Vagina (tissue), 2 donors: Measurements from ENCODE around the gene ANKLE1. TPM values are rescaled to one million over a fixed set of nuclear protein-coding genes. Genes with fewer than 3 reads are reported as not detected.
A peak's percentile ranks its signal among the peaks of the same experiment; 100 is the strongest.

Experiments used
- DNase-seq, 2 donors: peaks; one replicate each; pipeline ENCODE4 v3.0.0-alpha.2; 2017; ENCODE audit errors: extremely low spot score in 2 of 2
- H3K27ac ChIP-seq: fragments of 200-600 bp; sonication (generic); one replicate; pipeline ENCODE4 v1.5.1; 2019
- H3K27me3 ChIP-seq: fragments of 200-600 bp; sonication (generic); one replicate; pipeline ENCODE4 v1.5.1; 2019
- H3K36me3 ChIP-seq, 2 donors: fragments of 200-600 bp; sonication (generic); one replicate each; pipeline ENCODE4 v1.5.1; 2017 to 2019
- H3K4me1 ChIP-seq: fragments of 200-600 bp; sonication (generic); one replicate; pipeline ENCODE4 v1.5.1; 2019
- H3K4me3 ChIP-seq, 2 donors: fragments of 200-600 bp; sonication (generic); 1 replicate in 1 of 2; 2 replicates in 1 of 2; pipeline ENCODE4 v1.5.1; 2016 to 2019
- H3K9me3 ChIP-seq: fragments of 200-600 bp; sonication (generic); one replicate; pipeline ENCODE4 v1.5.1; 2019
- POLR2A ChIP-seq, 2 donors: fragments of 450-650 bp; IDR thresholded peaks; one replicate each; pipeline ENCODE4 v1.6.1; 2017; ENCODE audit warnings: antibody characterized with exemption in 2 of 2, mild to moderate bottlenecking in 2 of 2, moderate library complexity in 2 of 2
- POLR2AphosphoS5 ChIP-seq, 2 donors: sonication (generic); formaldehyde crosslinking; IDR thresholded peaks; one replicate each; pipeline ENCODE4 v1.9.0; 2017; ENCODE audit warnings: antibody characterized with exemption in 2 of 2, mild to moderate bottlenecking in 2 of 2, low read depth in 1 of 2; ENCODE audit not compliant: insufficient read depth in 1 of 2
- intact Hi-C: fragments of 100-400 bp; cut with DNase I; formaldehyde crosslinking; loops from one replicate; pipeline ENCODE4 v1.15.1; 2023
- total RNA-seq: library from RNA; depleted of rRNA; stranded (reverse); fragments of >200 nt; gene quantifications from one replicate; pipeline ENCODE4 v1.2.3, GENCODE V29; 2016
- TF ChIP-seq, protein P1 (sequence below), 3 experiments: fragments of 450-650 bp in 2 of 3; fragments of 200-600 bp in 1 of 3; sonication (generic) in 1 of 3; IDR thresholded peaks; one replicate each; pipeline ENCODE4 v1.5.1; 2017 to 2019; ENCODE audit warnings: antibody characterized with exemption in 3 of 3, mild to moderate bottlenecking in 2 of 3, moderate library complexity in 2 of 3

ANKLE1 gene
- total RNA-seq, 1 donor from 2014 or later = 2.9 TPM

DNA sequence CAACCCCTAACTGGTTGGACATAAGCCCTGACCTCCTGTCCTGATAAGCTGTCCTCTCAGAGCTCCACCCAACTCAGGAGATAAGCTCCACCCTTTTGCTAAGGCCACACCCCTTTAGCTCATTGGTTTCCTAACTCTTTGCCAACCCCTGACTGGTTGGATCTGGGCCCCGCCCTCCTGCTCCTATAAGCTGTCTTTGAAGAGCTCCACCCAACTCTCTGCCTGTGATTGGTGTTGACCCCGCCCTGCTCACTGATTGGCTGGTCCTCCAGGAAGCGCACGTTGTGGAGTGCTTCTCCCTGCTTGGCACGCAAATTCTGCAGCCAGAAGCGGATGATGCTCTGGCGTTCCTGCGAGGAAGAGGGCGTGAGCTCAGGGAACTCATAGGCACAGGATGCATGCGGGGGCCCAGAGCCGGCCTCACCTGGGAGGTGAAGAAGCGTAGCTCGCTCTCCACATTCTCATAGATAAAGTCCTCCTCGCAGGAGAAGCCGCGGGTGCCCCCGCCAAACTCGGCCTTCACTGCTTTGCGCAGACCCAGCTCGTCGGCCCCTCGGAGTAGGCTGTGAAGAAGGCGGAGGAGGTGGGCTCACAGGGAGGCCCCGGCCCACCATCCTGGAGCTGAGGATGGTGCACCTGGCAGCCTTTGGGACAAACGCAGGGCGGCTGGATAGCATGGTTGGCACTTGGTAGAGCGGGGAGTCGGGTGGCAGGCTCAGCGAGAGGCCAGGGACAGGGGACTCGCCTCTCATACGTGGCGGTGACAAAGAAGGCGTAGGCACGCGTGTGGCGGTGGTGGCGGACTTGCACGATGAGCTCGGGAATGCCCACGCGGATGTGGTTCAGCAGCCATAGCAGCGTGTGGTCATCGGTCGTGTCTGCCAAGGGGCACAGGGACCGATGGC is 51.2 kb downstream of the ANKLE1 start:
- H3K4me1 ChIP-seq = peaks cover 53% of the 10 kb centered on the region
- TF ChIP-seq, protein P1, sequence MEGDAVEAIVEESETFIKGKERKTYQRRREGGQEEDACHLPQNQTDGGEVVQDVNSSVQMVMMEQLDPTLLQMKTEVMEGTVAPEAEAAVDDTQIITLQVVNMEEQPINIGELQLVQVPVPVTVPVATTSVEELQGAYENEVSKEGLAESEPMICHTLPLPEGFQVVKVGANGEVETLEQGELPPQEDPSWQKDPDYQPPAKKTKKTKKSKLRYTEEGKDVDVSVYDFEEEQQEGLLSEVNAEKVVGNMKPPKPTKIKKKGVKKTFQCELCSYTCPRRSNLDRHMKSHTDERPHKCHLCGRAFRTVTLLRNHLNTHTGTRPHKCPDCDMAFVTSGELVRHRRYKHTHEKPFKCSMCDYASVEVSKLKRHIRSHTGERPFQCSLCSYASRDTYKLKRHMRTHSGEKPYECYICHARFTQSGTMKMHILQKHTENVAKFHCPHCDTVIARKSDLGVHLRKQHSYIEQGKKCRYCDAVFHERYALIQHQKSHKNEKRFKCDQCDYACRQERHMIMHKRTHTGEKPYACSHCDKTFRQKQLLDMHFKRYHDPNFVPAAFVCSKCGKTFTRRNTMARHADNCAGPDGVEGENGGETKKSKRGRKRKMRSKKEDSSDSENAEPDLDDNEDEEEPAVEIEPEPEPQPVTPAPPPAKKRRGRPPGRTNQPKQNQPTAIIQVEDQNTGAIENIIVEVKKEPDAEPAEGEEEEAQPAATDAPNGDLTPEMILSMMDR (IDR thresholded peaks at IDR 0.05) = no peak
- TF ChIP-seq POLR2A (IDR thresholded peaks at IDR 0.05) = no peak
- no peak for TF ChIP-seq POLR2AphosphoS5 (IDR thresholded peaks at IDR 0.05; ENCODE audit: insufficient read depth in 1 of 2, low read depth in 1 of 2)
- H3K9me3 ChIP-seq = no peaks in the 10 kb centered on the region
- H3K36me3 ChIP-seq = no peaks in the 10 kb centered on the region
- DNase-seq = no peak
- H3K27me3 ChIP-seq = peaks cover 7% of the 10 kb centered on the region
- intact Hi-C loops = no loop called here
- H3K27ac ChIP-seq = no peak overlapping the region
- H3K4me3 ChIP-seq = no peak overlapping the region

DNA sequence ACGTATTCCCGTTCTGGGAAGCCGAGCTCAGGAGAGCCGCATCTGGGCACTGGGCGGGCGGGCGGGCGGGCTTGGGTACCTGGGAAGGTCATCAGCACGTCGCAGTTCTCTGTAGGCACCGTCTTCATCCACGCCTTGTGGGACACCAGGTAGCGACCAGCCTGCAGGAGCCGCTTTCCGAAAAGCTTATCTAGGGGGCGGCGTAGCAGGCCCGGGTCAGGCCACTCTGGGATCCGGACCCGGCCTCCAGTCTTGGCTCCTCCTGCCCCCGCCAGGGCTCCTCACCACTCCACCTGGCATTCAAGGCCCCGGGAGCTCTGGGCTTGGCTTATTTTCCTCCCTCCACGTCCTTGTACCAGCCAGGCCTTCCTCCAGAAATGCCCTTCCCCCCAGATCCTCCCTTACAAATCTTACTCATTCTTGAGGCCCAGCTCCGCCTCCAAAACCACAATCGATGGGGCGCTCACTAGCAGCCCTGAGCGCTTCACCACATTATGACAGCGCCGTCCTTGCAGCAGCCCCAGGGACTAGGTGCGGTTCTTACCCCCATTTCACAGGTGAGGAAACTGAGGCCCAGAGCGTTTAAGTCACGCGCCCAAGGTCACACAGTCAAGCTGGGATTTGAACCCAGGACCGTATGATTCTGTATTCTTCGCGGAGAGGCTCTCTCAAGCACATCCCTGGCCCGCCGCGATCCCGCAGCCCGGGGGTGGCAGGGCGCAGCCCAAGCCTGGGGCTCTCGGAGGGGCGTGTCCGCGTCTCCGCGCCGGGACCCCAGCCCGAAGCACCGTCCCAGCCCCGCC is 52.1 kb downstream of the ANKLE1 start:
- H3K27ac ChIP-seq = peak overlapping the region; percentile 60
- DNase-seq = no peak
- intact Hi-C loops = no loop called here
- peak overlapping the region; percentile 60 to 66 for H3K4me3 ChIP-seq
- no peaks in the 10 kb centered on the region for H3K9me3 ChIP-seq
- H3K27me3 ChIP-seq = peaks cover 4% of the 10 kb centered on the region
- peaks cover 54% of the 10 kb centered on the region for H3K4me1 ChIP-seq
- no peaks in the 10 kb centered on the region for H3K36me3 ChIP-seq
- no peak for TF ChIP-seq POLR2A (IDR thresholded peaks at IDR 0.05)
- TF ChIP-seq, protein P1 (IDR thresholded peaks at IDR 0.05) = no peak
- TF ChIP-seq POLR2AphosphoS5 (IDR thresholded peaks at IDR 0.05; ENCODE audit: insufficient read depth in 1 of 2, low read depth in 1 of 2) = no peak

DNA sequence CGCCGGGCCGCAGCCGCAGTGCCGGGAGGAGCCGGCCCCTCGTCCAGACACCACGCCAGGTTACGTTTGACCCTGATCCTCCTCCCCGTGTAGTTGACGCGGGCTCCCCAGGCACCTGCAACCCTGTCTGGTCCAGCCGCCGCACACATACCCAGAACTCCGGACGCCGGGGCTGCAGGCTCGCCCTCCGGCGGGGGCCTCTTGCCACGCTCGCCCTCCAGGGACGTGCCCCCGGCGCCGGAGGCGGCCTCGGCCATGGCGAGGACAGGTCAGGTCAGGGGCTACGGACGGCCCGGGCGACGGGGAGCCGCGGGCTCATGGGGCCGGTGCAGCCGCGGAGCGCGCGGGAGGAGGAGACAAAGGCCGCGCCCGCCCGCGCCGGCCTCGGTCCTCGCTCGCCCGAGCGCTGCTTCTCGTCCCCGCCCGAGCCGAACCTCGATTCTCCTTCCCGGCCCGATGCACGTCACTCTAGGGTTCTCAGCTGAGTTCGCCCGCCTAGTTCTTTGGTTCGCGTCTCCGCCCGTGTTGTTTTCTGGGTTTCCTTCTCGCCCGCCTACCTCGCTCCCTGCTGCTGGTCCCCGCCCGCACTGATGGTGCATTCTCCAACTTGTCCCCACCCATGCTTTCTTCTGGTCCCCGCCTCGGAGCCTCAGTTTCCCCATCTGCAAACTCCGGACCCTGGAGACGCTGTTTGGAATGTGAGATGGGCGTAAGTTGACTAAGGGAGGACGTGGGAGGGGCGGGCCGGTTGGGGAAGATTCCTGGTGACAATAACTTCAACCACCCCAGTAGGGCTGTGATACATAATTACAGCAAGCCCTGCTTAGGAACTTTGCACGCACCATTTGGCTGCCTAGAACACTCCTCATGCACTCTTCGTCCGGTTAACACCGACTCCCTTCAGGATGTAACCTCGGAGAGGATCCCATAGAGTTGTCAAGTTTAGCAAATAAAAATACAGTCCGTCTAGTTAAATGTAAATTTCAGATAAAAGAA is 53.0 kb downstream of the ANKLE1 start, which contains the start of gene ANO8:
ANO8 (minus strand) TSS at position 442 of the 996 bp plus-strand sequence; CDS start at position 257, 185 bp downstream.
- no peaks in the 10 kb centered on the region for H3K27me3 ChIP-seq
- H3K9me3 ChIP-seq = no peaks in the 10 kb centered on the region
- no peaks in the 10 kb centered on the region for H3K36me3 ChIP-seq
- no peak for DNase-seq
- peak within 1 kb of the TSS; percentile 60 to 66 for H3K4me3 ChIP-seq
- peaks cover 47% of the 10 kb centered on the region for H3K4me1 ChIP-seq
- peak within 1 kb of the TSS; percentile 60 for H3K27ac ChIP-seq
- TF ChIP-seq, protein P1 (IDR thresholded peaks at IDR 0.05) = no peak
- TF ChIP-seq POLR2AphosphoS5 (IDR thresholded peaks at IDR 0.05; ENCODE audit: insufficient read depth in 1 of 2, low read depth in 1 of 2) (peak; percentile 40 to 49), POLR2A (IDR thresholded peaks at IDR 0.05) (no peak)
- intact Hi-C loops = no loop called here

DNA sequence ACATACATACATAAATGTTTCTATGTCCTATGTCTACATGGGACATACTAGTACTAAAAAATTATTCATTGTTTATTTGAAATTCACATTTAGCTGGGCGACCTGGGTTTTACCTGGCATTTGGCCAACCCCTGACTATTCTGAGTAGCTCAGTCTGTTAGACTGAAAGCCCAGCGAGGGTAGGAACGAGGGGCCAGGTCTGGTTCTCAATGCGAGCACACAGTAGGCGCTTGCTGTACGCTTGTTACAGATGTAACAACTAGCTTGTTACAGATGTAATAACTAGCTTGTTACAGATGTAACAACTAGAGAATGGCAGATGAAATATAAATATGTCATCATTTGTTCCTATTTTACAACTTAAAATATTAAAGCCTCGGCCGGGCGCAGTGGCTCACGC is 53.9 kb downstream of the ANKLE1 start:
- TF ChIP-seq POLR2A (IDR thresholded peaks at IDR 0.05) (no peak), POLR2AphosphoS5 (IDR thresholded peaks at IDR 0.05; ENCODE audit: insufficient read depth in 1 of 2, low read depth in 1 of 2) (no peak)
- TF ChIP-seq, protein P1 (IDR thresholded peaks at IDR 0.05) = no peak
- intact Hi-C loops = no loop called here
- no peaks in the 10 kb centered on the region for H3K36me3 ChIP-seq
- H3K9me3 ChIP-seq = no peaks in the 10 kb centered on the region
- H3K4me3 ChIP-seq = no peak overlapping the region
- H3K27ac ChIP-seq = no peak overlapping the region
- no peaks in the 10 kb centered on the region for H3K27me3 ChIP-seq
- DNase-seq = no peak
- peaks cover 51% of the 10 kb centered on the region for H3K4me1 ChIP-seq

Other genes starting within 250 kb of the ANKLE1 start
- 4.7 TPM for gene HAUS8, start 206.4 kb upstream of the ANKLE1 start, total RNA-seq
- 100 TPM for gene MYO9B, start 206.1 kb upstream of the ANKLE1 start, total RNA-seq
- gene USE1, start 66.5 kb upstream of the ANKLE1 start, total RNA-seq = 30.9 TPM
- gene OCEL1, start 55.7 kb upstream of the ANKLE1 start, total RNA-seq = 24.1 TPM
- gene NR2F6, start 36.0 kb upstream of the ANKLE1 start, total RNA-seq = 41.3 TPM
- 20.4 TPM for gene USHBP1, start 17.2 kb upstream of the ANKLE1 start, total RNA-seq
- gene BABAM1, start 14.5 kb upstream of the ANKLE1 start, total RNA-seq = 59.7 TPM
- gene ABHD8, start 21.5 kb downstream of the ANKLE1 start, total RNA-seq = 10.8 TPM
- 176 TPM for gene MRPL34, start 24.0 kb downstream of the ANKLE1 start, total RNA-seq
- 12.0 TPM for gene DDA1, start 27.7 kb downstream of the ANKLE1 start, total RNA-seq
- gene ANO8, start 53.0 kb downstream of the ANKLE1 start, total RNA-seq = 10.3 TPM
- gene GTPBP3, start 55.7 kb downstream of the ANKLE1 start, total RNA-seq = 25.5 TPM
- gene PLVAP, start 95.4 kb downstream of the ANKLE1 start, total RNA-seq = 74.9 TPM
- gene CCDC194, start 112.3 kb downstream of the ANKLE1 start, total RNA-seq = not detected
- gene BST2, start 123.7 kb downstream of the ANKLE1 start, total RNA-seq = 88.4 TPM
- 53.3 TPM for gene MVB12A, start 138.1 kb downstream of the ANKLE1 start, total RNA-seq
- gene TMEM221, start 166.8 kb downstream of the ANKLE1 start, total RNA-seq = 0.49 TPM
- not detected for gene NXNL1, start 179.0 kb downstream of the ANKLE1 start, total RNA-seq
- gene SLC27A1, start 188.6 kb downstream of the ANKLE1 start, total RNA-seq = 22.1 TPM
- gene PGLS, start 229.7 kb downstream of the ANKLE1 start, total RNA-seq = 134 TPM